HG03439 (cell line): ENCODE data around the gene CXADR.
"Not testable (repeated sequence)": the region's sequence is repeated elsewhere in the genome, so short reads cannot be mapped to it uniquely, and the experiment has no call there.

ENCODE experiments used
- ATAC-seq: cut with Tn5 transposase; IDR thresholded peaks from one replicate; pipeline ENCODE4 v1.9.1; 2021; ENCODE audit warnings: mild to moderate bottlenecking, moderate library complexity; ENCODE audit not compliant: unreplicated experiment

The CXADR gene

DNA sequence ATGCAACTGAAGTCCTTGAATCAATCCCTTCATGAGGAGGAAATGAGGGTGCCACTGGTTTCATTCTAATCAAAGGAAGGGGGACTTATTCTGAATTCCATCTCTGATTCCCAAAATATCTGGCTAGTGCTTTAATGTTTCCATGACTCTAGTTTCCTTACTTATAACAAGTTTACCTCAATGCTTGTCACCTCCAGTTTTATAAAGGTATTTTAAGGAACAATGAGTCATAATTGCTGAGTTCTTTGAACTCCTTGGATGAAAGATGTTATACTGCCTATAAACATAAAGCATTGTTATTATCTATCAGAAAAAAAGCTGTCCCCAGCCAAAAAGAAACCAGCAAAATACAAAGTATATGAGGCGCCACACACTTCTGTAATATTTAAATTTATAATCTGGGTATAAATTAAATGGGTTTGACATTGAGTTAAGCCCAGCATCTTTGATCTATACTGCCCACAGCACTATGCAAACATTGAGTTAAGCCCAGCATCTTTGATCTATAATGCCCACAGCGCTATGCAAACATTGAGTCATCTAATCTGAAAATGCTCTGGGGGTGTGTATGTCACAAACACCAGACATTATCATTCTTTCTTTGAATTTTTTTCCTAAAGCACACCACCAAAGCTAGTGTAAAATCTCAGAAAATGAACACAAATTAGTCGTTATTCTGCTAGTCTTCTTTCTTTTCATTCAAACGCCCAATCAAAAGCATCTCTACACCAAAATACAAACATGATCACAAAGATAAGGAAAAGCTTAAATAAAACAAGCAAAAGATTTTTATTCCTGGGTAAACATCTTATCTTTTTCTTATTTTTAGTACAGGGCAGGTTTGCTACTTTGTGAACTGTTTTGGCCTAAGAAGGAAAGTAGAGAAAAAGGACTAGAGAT lies 11.5 kb upstream of the CXADR start:
- ATAC-seq: no peak

DNA sequence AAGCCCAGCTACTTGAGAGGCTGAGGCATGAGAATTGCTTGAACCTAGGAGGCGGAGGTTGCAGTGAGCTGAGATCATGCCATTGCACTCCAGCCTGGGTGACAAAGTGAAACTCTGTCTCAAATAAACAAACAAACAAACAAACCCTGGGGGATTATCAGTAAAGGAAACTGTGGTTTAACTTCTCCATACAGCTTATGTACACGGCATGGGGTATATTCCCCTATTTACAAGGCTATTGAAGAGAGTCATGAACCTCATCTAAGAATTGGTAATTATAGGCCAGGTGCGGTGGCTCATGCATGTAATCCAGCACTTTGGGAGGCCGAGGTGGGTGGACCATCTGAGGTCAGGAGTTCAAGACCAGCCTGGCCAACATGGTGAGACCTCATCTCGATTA lies 9.9 kb upstream of the CXADR start:
- not testable (repeated sequence) for ATAC-seq

DNA sequence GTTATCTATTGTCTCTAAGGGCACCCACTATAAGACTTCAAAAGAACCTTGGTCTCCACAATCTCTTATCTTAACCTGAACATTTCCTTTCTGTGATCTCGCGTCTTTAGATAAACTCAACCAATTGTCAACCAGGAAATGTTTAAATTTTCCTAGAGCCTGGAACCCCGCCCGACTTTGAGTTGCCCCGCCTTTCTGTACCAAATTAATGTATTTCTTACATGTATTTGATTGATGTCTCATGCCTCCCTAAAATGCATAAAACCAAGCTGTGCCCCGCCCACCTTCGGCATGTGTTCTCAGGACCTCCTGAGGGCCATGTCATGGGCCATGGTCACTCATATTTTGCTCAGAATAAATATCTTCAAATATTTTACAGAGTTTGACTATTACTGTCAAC lies 5.9 kb upstream of the CXADR start:
- no peak for ATAC-seq

DNA sequence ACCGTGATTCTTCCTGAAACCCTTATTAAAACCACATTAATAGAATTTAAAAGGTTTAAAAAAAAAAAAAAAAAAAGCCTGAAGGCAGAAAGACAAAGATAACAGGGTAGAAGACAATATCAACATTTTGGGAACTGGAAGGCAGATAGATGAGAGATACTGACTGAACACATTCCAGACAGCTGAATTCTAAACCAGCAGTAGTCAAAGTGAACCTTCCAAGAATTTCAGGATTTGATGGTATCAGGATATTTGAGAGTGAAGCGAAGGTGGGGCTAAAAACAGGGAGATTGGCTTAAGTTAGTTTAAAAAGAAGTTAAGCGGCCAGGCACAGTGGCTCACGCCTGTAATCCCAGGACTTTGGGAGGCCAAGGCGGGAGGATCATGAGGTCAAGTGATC lies 5.3 kb upstream of the CXADR start:
- no peak for ATAC-seq

DNA sequence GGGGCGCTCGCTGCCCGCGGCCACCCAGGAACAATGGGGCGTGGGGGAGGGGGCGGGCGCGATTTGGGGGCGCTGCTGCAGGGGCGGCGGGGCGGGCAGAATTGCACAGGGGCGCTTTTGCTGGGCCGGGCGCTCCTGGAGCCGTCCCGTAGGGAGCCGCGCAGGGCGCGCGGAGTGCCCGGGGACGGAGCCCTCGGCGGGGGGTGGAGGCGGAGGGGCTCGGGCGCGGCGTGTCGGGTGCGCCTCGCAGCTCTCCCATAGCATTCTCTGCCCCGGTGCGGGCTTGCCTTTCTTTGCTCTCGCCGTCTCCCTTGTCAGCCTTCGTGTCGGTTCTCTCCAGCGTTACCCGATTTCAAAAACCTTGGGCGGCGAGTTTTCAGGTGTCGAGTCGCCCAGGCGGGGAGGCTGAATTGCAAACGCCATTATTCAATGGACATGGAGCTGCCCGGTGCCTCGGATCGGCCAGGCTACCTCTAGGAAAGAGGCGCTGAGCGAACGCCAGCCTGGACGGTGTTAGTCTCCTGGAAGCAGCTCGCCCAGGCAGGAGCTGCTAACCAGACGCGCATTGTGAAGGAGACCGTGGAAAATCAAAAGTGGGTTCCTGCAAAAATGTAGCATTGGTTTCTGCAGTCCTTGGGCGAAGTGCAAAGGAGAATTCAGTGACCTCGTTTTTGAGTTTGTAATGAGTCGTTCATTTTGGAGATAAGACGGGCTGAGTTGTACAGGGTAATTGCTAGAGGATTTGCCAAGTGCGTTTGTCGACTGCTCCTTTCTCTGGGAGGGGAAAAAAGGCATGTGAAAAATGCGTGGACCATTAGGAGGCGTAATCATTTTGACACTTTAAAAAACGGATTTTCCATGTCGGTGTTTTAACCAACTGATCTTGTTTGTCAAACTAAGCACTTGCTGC lies 626 bp downstream of the CXADR start:
- ATAC-seq: peak; percentile 13

DNA sequence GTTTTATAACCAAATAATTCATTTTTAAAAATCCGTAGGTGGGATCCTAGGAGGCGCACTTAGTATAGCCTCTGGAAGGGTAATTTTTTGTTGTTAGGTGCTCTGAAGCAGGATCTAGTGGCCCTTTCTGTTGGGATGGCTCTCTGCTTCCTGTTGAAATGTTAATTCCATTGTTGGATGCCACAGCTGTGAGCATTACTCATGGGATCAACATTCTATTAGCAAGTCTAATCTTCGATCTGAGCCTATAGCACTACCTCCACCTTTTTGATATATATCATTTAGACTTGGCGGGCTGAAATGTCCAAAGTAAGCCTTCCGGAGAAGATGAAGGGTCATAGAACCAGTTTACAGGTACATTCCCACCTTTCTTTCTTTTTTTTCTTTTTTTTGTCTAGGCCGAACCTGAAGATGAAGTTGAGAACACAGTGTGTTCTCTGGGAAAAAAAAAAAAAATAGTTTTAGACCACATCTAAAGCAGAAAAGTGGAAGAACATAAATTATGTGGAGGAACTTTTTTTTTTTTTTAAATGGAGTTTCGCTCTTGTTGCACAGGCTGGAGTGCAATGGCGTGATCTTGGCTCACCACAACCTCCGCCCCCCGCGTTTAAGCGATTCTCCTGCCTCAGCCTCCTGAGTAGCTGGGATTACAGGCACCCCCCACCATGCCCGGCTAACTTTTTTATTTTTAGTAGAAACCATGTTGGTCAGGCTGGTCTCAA lies 1.4 kb downstream of the CXADR start:
- no peak for ATAC-seq

DNA sequence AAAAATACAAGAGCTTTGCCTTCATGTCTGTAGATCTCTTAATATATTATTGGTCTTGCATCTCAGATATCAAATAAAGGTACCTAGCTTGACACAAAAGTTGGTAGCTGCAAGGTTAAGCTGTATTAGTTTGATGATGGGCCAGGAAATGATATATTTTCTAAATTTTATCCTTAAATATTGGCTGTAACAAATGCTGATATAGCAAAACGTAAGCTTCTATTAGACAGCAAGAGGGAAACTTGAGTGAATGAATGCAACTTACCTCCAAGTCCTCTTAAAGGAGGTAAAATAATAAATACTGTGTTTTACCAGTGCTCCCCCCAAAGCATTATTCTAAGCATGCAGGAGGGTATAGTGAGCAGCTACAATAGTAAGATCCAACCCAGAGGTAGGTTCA lies 4.2 kb downstream of the CXADR start:
- ATAC-seq: not testable (repeated sequence)

DNA sequence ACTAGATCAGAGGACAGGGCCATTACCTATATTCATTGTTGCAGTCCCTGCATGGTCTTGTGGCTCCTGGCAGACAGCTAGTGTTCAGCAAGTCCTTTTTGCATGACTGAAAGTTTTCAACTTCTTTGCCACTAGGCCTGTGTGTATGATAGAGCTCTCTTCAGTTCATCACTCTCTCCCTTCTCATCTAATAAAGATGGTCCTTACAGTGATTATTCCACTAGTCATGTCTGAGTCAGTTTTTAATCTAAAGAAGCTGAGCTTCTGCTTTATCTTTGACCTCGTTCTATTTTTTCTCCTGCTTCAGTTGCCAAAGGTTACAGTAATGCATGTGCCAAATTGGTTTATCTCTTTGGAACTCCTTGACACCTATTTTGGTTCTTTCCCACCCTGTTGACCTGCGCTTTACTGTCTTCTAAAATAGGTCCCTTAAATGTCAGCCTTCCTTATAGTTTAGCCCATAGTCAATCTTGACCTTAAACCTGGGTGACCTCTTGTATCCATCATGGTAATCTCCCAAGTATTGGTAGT lies 6.4 kb downstream of the CXADR start:
- ATAC-seq: no peak

DNA sequence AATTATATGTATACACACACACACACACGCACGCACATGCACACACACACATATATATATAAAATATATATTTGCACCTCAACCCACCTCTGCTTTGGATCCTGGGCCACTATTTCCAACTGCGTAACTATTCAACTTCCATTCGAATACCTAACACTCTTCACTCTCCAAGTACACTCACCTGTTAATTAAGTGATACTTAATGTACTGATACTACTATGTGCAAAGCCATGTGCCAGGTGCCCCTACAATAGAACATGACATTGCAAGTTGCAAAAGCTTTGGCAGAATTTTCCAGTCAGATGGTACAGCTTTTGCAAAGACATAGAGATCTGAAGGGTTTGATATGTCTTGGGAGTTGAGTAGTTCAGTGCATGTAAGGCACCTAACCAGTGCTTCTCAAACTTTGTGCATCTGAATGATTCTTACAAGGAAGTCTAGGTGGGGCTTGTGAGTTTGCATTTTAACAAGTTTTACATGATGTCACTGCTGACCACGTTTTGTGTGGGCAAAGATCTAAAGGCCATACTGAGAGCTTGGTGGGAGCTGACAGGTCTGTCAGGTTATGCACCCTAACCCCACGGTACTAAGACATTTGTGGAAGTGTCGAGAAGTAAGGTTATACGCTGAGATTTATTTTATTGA lies 7.2 kb downstream of the CXADR start:
- no peak for ATAC-seq

DNA sequence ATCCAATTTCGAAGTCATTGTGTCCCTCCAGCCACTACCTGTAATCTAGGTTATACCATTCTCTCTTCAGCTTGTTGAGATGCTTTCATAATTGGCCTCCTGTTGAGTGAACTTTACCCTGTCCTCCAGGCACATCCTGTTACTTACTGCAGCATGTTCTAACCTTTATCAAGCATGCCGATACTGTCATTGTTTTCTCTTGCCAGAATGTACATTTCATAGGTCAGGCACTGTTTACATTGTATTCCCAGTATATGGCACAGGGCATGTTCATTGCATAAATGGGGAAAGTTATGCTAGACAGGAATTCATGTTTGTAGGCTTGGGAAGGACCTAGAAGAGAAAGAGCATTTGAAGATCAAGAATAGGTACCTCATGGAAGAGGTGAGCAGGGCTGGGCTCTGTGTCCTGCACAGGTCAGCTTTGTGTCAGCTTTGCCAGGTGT lies 10.2 kb downstream of the CXADR start:
- ATAC-seq: no peak

DNA sequence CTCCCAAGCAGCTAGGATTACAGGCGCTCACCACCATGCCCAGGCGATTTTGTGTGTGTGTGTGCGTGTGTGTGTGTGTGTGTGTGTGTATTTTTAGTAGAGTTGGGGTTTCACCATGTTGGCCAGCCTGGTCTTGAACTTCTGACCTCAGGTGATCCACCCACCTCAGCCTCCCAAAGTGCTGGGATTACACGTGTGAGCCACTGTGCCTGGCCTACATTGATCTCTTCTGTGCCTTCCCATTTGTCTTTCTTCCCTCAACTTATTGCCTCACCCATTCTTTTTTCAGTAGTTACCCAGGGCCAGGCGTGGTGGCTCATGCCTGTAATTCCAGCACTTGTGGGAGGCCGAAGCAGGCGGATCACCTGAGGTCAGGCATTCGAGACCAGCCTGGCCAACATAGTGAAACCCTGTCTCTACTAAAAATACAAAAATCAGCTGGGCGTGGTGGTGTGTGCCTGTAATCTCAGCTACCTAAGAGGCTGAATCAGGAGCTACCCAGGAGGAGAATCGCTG lies 11.2 kb downstream of the CXADR start:
- ATAC-seq: not testable (repeated sequence)

DNA sequence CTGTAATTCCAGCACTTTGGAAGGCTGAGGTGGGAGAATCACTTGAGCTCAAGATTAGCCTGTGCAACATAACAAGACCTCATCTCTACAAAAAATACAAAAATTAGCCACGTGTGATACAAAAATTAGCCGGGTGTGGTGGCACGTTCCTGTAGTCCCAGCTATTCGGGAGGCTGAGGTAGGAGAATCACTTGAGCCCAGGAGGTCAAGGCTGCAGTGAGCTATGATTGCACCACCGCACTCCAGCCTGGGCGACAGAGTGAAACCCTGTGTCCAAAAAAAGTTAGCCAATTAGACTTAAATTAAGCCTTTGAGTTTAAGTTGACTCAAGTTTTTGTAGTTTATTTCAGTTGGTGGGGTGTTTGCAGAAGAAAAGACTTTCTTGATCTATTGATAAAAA lies 11.8 kb downstream of the CXADR start:
- ATAC-seq: no peak

DNA sequence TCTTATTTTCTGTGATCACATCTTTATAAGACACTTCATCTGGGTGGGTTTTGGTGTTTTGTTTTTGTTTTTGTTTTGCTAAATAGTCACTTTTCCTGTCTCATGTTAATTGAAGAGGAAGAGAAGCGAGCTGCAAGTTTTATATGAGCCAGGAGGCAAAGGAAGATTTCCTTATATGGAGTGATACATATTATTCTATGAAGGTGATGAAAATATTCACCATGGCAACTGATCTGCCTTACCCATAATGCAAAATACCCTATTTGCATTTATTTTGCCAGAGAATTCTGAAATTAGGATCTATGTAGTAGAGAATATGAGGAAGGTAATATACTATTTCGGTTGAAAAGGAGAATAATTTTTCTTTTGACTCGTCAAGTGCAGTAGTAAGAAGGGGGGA lies 13.9 kb downstream of the CXADR start:
- no peak for ATAC-seq

DNA sequence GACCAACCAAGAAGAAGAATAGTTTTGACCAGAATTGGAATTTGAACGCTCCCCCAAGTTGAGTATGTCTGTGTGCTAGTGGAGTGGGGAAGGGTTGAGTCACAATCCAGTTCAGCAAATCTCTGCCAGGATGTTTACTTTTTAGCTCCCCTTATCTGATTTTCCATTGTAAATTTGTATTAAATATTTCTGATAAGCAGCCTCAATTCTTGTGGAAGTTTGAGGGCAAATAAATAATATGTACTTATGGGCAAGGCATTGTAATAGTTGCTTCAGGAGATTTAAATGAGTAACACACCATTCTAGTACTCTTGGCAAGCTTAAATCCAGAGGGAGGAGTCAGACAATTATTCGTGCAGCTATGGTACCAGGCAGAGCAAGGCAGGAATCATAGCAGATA lies 14.4 kb downstream of the CXADR start:
- no peak for ATAC-seq

DNA sequence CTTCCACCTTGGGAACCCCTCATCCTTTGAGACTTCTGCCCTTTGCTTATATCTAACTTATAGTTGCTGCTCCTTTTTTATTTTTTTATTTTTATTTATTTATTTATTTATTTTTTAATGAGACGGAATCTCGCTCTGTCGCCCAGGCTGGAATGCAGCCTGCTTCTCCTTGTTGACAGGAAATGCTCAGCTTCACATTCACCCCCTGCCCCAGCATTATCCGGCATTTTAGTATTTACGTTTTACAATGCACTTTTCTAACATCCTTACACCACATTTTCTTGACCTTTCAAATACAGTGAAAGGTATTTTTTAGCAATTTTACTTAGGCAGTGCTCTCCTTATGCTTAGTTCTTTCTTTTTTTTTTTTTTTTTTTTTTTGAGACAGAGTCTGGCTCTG lies 14.9 kb downstream of the CXADR start:
- no peak for ATAC-seq

DNA sequence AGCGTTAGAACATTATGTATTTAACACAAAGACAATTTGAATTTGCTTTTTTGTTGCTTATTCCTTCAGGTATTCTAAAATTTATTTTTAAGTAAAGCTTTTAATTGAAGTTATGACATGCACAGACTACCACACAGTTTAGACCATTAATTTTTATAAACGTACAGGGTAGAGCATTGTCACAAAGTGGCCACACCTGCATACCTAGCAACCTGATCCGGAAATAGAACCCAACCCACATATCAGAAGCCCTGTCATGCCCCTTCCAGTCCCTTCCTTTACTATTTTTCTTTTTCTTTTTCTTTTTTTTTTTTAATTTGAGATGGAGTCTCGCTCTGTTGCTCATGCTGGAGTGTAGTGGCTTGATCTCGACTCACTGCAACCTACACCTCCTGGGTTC lies 16.8 kb downstream of the CXADR start:
- no peak for ATAC-seq

DNA sequence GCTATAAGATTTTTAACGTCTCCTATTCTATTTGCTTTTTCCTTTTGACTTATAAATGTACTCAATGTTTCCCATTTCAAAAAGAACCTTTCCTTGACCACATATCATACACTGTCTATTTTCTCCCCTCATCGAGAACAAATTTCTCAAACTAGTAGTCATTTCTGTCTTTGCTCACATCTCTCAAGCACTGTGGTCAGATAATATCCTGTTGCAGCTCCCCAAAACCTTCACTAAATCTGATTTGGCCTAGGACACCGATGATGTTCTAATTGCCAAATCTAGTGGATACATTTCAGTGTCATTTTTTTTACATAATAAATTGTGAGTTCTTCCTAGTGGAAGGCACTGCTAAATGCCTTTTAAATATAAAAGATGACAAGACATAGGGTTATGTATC lies 19.4 kb downstream of the CXADR start:
- ATAC-seq: no peak

DNA sequence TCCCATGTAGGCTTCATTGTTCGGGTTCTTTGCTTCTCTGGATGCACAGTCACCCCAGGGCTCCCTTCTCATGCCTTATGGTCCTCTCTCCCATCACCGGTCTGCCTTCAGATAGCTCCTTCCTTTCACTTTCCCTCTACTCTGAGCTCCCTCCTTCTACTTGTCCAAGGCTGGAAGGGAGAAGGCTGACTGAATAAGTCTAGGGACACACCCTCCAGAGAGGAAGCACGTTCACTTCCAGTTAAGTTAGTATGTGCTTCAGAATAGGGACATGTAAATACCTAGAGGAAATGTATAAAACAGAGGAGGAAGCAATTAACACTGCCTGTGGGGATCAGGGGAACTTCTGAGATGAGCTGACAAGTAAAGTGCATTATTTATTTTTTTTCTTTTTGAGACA lies 23.5 kb downstream of the CXADR start:
- no peak for ATAC-seq

DNA sequence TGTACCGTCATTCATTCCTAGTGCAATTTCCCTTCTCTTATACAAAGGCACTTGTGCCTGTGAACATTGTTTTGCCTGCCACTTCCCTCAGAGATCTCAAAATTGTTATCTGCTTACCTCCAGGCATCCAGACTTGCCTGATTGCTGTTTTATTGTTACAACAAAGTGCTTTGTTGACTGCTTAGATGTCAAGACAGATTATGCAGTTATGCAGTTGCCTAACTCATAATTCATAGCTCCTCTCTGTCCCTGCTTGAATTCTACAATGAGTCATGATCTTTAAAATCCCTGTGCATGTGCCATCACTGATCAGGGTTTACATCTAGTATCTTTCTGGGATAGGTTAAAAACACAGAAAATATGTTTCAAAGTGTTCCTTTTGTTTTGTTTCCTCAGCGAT lies 24.5 kb downstream of the CXADR start:
- no peak for ATAC-seq

DNA sequence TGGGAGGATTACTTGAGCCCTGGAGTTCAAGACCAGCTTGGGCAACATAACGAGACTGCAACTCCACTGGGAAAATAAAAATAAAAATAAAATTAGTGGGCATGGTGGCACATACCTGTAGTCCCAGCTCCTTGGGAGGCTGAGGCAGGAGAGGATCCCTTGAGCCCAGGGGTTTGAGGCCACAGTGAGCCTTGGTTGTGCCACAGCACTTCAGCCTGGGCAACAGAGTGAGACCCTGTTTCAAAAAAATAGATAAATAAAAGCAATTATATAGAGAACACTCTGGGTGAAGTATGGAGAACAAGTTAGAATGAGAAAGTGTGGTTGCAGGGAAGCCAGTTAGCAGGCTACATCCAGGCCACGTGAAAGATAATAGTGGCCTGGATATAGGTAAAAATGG lies 25.7 kb downstream of the CXADR start:
- ATAC-seq: no peak
